ENCODE data around the gene IL36RN. TPM values are rescaled to one million over a fixed set of nuclear protein-coding genes. Genes with fewer than 3 reads are reported as not detected.
"Not testable (repeated sequence)": the region's sequence is repeated elsewhere in the genome, so short reads cannot be mapped to it uniquely, and the experiment has no call there.

Gene IL36RN
- total and polyA plus RNA-seq, 9 donors: 0.16 to 5.0 TPM; not detected in 7

- 60% methylated on average over 1 of the region's 14 CpGs for WGBS (ENCODE audit: insufficient coverage)
- H3K36me3 ChIP-seq (ENCODE audit: control insufficient read depth, insufficient read depth, low read length); DNase-seq; H3K27ac ChIP-seq (ENCODE audit: low read length); H3K9me3 ChIP-seq (replicated peaks; ENCODE audit: control insufficient read depth, low read depth, low read length); H3K4me1 ChIP-seq (ENCODE audit: control insufficient read depth, insufficient read depth, low read length); H3K27me3 ChIP-seq (ENCODE audit: control insufficient read depth, insufficient read depth, low read length); H3K4me3 ChIP-seq (ENCODE audit: low read length): not testable (repeated sequence)
Observed at GRCh38 chr2:113096306-113096705, 37.3 kb downstream of the IL36RN start.

GRCh38 chr2:113096842-113097618, 38.0 kb downstream of the IL36RN start:
- H3K27me3 ChIP-seq (ENCODE audit: control insufficient read depth, insufficient read depth, low read length); H3K4me3 ChIP-seq (ENCODE audit: low read length); DNase-seq; H3K4me1 ChIP-seq (ENCODE audit: control insufficient read depth, insufficient read depth, low read length); H3K36me3 ChIP-seq (ENCODE audit: control insufficient read depth, insufficient read depth, low read length); H3K9me3 ChIP-seq (replicated peaks; ENCODE audit: control insufficient read depth, low read depth, low read length); H3K27ac ChIP-seq (ENCODE audit: low read length): not testable (repeated sequence)
- no CpG with 5 or more reads among the region's 2 CpGs for WGBS (ENCODE audit: insufficient coverage)

- Histone ChIP-seq H3K9me3 (replicated peaks; ENCODE audit: control insufficient read depth, low read depth, low read length) (peaks cover 2% of the 10 kb centered on the region), H3K4me1 (ENCODE audit: control insufficient read depth, insufficient read depth, low read length) (peaks cover 5% of the 10 kb centered on the region), H3K4me3 (ENCODE audit: low read length) (no peak overlapping the region), H3K36me3 (ENCODE audit: control insufficient read depth, insufficient read depth, low read length) (no peaks in the 10 kb centered on the region), H3K27ac (ENCODE audit: low read length) (no peak overlapping the region), H3K27me3 (ENCODE audit: control insufficient read depth, insufficient read depth, low read length) (no peaks in the 10 kb centered on the region)
- no peak for DNase-seq
- 96% methylated on average over 3 of the region's 4 CpGs for WGBS (ENCODE audit: insufficient coverage)
Observed at GRCh38 chr2:113098041-113098440, 39.0 kb downstream of the IL36RN start.

GRCh38 chr2:113098532-113098931, 39.5 kb downstream of the IL36RN start:
- Histone ChIP-seq H3K4me3 (ENCODE audit: low read length) (no peak overlapping the region), H3K9me3 (replicated peaks; ENCODE audit: control insufficient read depth, low read depth, low read length) (peaks cover 2% of the 10 kb centered on the region), H3K36me3 (ENCODE audit: control insufficient read depth, insufficient read depth, low read length) (no peaks in the 10 kb centered on the region), H3K27me3 (ENCODE audit: control insufficient read depth, insufficient read depth, low read length) (no peaks in the 10 kb centered on the region), H3K27ac (ENCODE audit: low read length) (no peak overlapping the region), H3K4me1 (ENCODE audit: control insufficient read depth, insufficient read depth, low read length) (no peaks in the 10 kb centered on the region)
- no peak for DNase-seq
- 92% methylated on average over 6 of the region's 6 CpGs for WGBS (ENCODE audit: insufficient coverage)

- WGBS (ENCODE audit: insufficient coverage): 75% methylated on average over 1 of the region's 2 CpGs
- no peaks in the 10 kb centered on the region for H3K36me3 ChIP-seq (ENCODE audit: control insufficient read depth, insufficient read depth, low read length)
- no peak overlapping the region for H3K4me3 ChIP-seq (ENCODE audit: low read length)
- H3K27ac ChIP-seq (ENCODE audit: low read length): no peak overlapping the region
- no peaks in the 10 kb centered on the region for H3K4me1 ChIP-seq (ENCODE audit: control insufficient read depth, insufficient read depth, low read length)
- no peaks in the 10 kb centered on the region for H3K27me3 ChIP-seq (ENCODE audit: control insufficient read depth, insufficient read depth, low read length)
- H3K9me3 ChIP-seq (replicated peaks; ENCODE audit: control insufficient read depth, low read depth, low read length): peaks cover 2% of the 10 kb centered on the region
- no peak for DNase-seq
Observed at GRCh38 chr2:113102133-113102532, 43.1 kb downstream of the IL36RN start.

GRCh38 chr2:113103277-113103676, 44.3 kb downstream of the IL36RN start:
- Histone ChIP-seq H3K4me1 (ENCODE audit: control insufficient read depth, insufficient read depth, low read length) (no peaks in the 10 kb centered on the region), H3K36me3 (ENCODE audit: control insufficient read depth, insufficient read depth, low read length) (no peaks in the 10 kb centered on the region), H3K9me3 (replicated peaks; ENCODE audit: control insufficient read depth, low read depth, low read length) (no peaks in the 10 kb centered on the region), H3K27me3 (ENCODE audit: control insufficient read depth, insufficient read depth, low read length) (no peaks in the 10 kb centered on the region), H3K27ac (ENCODE audit: low read length) (no peak overlapping the region), H3K4me3 (ENCODE audit: low read length) (no peak overlapping the region)
- 90% methylated on average over 4 of the region's 4 CpGs for WGBS (ENCODE audit: insufficient coverage)
- no peak for DNase-seq

GRCh38 chr2:113104054-113104611, 45.1 kb downstream of the IL36RN start:
- Histone ChIP-seq H3K27ac (ENCODE audit: low read length) (no peak overlapping the region), H3K36me3 (ENCODE audit: control insufficient read depth, insufficient read depth, low read length) (no peaks in the 10 kb centered on the region), H3K27me3 (ENCODE audit: control insufficient read depth, insufficient read depth, low read length) (no peaks in the 10 kb centered on the region), H3K4me3 (ENCODE audit: low read length) (no peak overlapping the region), H3K9me3 (replicated peaks; ENCODE audit: control insufficient read depth, low read depth, low read length) (no peaks in the 10 kb centered on the region), H3K4me1 (ENCODE audit: control insufficient read depth, insufficient read depth, low read length) (no peaks in the 10 kb centered on the region)
- WGBS (ENCODE audit: insufficient coverage): 86% methylated on average over 2 of the region's 3 CpGs
- no peak for DNase-seq

GRCh38 chr2:113105047-113105785, 46.2 kb downstream of the IL36RN start:
- Histone ChIP-seq H3K4me3 (ENCODE audit: low read length) (no peak overlapping the region), H3K27me3 (ENCODE audit: control insufficient read depth, insufficient read depth, low read length) (no peaks in the 10 kb centered on the region), H3K4me1 (ENCODE audit: control insufficient read depth, insufficient read depth, low read length) (no peaks in the 10 kb centered on the region), H3K27ac (ENCODE audit: low read length) (no peak overlapping the region), H3K36me3 (ENCODE audit: control insufficient read depth, insufficient read depth, low read length) (no peaks in the 10 kb centered on the region), H3K9me3 (replicated peaks; ENCODE audit: control insufficient read depth, low read depth, low read length) (no peaks in the 10 kb centered on the region)
- DNase-seq: no peak
- WGBS (ENCODE audit: insufficient coverage): 83% methylated on average over 3 of the region's 6 CpGs

GRCh38 chr2:113111121-113111520, 52.1 kb downstream of the IL36RN start:
- H3K27ac ChIP-seq (ENCODE audit: low read length): no peak overlapping the region
- no peaks in the 10 kb centered on the region for H3K9me3 ChIP-seq (replicated peaks; ENCODE audit: control insufficient read depth, low read depth, low read length)
- no peaks in the 10 kb centered on the region for H3K27me3 ChIP-seq (ENCODE audit: control insufficient read depth, insufficient read depth, low read length)
- 100% methylated on average over 1 of the region's 3 CpGs for WGBS (ENCODE audit: insufficient coverage)
- H3K4me3 ChIP-seq (ENCODE audit: low read length): no peak overlapping the region
- no peaks in the 10 kb centered on the region for H3K4me1 ChIP-seq (ENCODE audit: control insufficient read depth, insufficient read depth, low read length)
- no peak for DNase-seq
- H3K36me3 ChIP-seq (ENCODE audit: control insufficient read depth, insufficient read depth, low read length): no peaks in the 10 kb centered on the region

- Histone ChIP-seq H3K27me3 (ENCODE audit: control insufficient read depth, insufficient read depth, low read length) (no peaks in the 10 kb centered on the region), H3K4me1 (ENCODE audit: control insufficient read depth, insufficient read depth, low read length) (no peaks in the 10 kb centered on the region), H3K4me3 (ENCODE audit: low read length) (no peak overlapping the region), H3K9me3 (replicated peaks; ENCODE audit: control insufficient read depth, low read depth, low read length) (no peaks in the 10 kb centered on the region), H3K27ac (ENCODE audit: low read length) (no peak overlapping the region), H3K36me3 (ENCODE audit: control insufficient read depth, insufficient read depth, low read length) (no peaks in the 10 kb centered on the region)
- 70% methylated on average over 3 of the region's 6 CpGs for WGBS (ENCODE audit: insufficient coverage)
- DNase-seq: no peak
Observed at GRCh38 chr2:113111823-113112287, 52.9 kb downstream of the IL36RN start.
